Measurements from ENCODE around the gene CARD19. TPM values are rescaled to one million over a fixed set of nuclear protein-coding genes. Genes with fewer than 3 reads are reported as not detected.
"Not testable (repeated sequence)": the region's sequence is repeated elsewhere in the genome, so short reads cannot be mapped to it uniquely, and the experiment has no call there.

Gene CARD19
- total and polyA plus RNA-seq, 8 donors = 4.3 to 20.4 (median 8.1) TPM

GRCh38 chr9:93099551-93100275, 3.7 kb downstream of the CARD19 start:
- WGBS, 2 donors = 90 to 93% methylated on average over 16 of the region's 16 CpGs
- no peak overlapping the region for H3K4me3 ChIP-seq
- TF ChIP-seq CTCF (IDR thresholded peaks at IDR 0.05) = no peak
- intact Hi-C loops (cut with DNase I) = no loop called here
- H3K9me3 ChIP-seq = no peaks in the 10 kb centered on the region
- no peak overlapping the region for H3K27ac ChIP-seq
- FAIRE-seq = no peak
- peaks cover 0 to 25% (median 8%) of the 10 kb centered on the region in 3 donors for H3K4me1 ChIP-seq
- H3K27me3 ChIP-seq = no peaks in the 10 kb centered on the region
- ATAC-seq = no peak
- peak in 1 of 6 donors; percentile 54 for DNase-seq
- H3K36me3 ChIP-seq = no peaks in the 10 kb centered on the region

GRCh38 chr9:93100276-93100636, 4.2 kb downstream of the CARD19 start:
- no peak overlapping the region for H3K27ac ChIP-seq
- TF ChIP-seq CTCF (IDR thresholded peaks at IDR 0.05) = no peak
- ATAC-seq (no peak), DNase-seq (peak in 1 of 6 donors; percentile 30), FAIRE-seq (no peak)
- intact Hi-C loops (cut with DNase I) = no loop called here
- H3K36me3 ChIP-seq = no peaks in the 10 kb centered on the region
- WGBS, 2 donors = 92 to 95% methylated on average over 8 of the region's 8 CpGs
- H3K4me3 ChIP-seq = no peak overlapping the region
- no peaks in the 10 kb centered on the region for H3K9me3 ChIP-seq
- no peaks in the 10 kb centered on the region for H3K27me3 ChIP-seq
- peaks cover 0 to 25% (median 8%) of the 10 kb centered on the region in 3 donors for H3K4me1 ChIP-seq

- H3K4me3 ChIP-seq; intact Hi-C loops (cut with DNase I); H3K27me3 ChIP-seq; H3K36me3 ChIP-seq; FAIRE-seq; H3K9me3 ChIP-seq; H3K27ac ChIP-seq; ATAC-seq: not testable (repeated sequence)
- H3K4me1 ChIP-seq = peaks cover 0 to 28% (median 8%) of the 10 kb centered on the region in 3 donors
- DNase-seq = peak in 2 of 6 donors; percentile 2 to 15
- WGBS, 2 donors = 95 to 98% methylated on average over 11 of the region's 11 CpGs
Observed at GRCh38 chr9:93101086-93101485, 5.1 kb downstream of the CARD19 start.

GRCh38 chr9:93105620-93106019, 9.6 kb downstream of the CARD19 start:
- WGBS, 2 donors = 81 to 92% methylated on average over 1 of the region's 1 CpG
- FAIRE-seq = no peak
- H3K9me3 ChIP-seq = no peaks in the 10 kb centered on the region

GRCh38 chr9:93107151-93107824, 11.3 kb downstream of the CARD19 start:
- intact Hi-C loops (cut with DNase I) = no loop called here
- no peaks in the 10 kb centered on the region for H3K36me3 ChIP-seq
- H3K4me1 ChIP-seq = peaks cover 0 to 3% (median 0%) of the 10 kb centered on the region in 3 donors
- H3K9me3 ChIP-seq = no peaks in the 10 kb centered on the region
- H3K4me3 ChIP-seq = no peak overlapping the region
- no peaks in the 10 kb centered on the region for H3K27me3 ChIP-seq
- no peak for FAIRE-seq
- peak in 4 of 6 donors; percentile 8 to 44 (median 24) for DNase-seq
- no peak for TF ChIP-seq CTCF (IDR thresholded peaks at IDR 0.05)
- ATAC-seq = no peak
- H3K27ac ChIP-seq = no peak overlapping the region
- WGBS, 2 donors = 85 to 90% methylated on average over 14 of the region's 14 CpGs

More at GRCh38 chr9:93105620-93106019, 9.6 kb downstream of the CARD19 start:
- Histone ChIP-seq H3K27me3 (no peaks in the 10 kb centered on the region), H3K36me3 (no peaks in the 10 kb centered on the region), H3K4me1 (peaks cover 0 to 3% (median 0%) of the 10 kb centered on the region in 3 donors), H3K27ac (no peak overlapping the region), H3K4me3 (no peak overlapping the region)
- intact Hi-C loops (cut with DNase I) = no loop called here
- TF ChIP-seq CTCF (IDR thresholded peaks at IDR 0.05) = no peak
- no peak for DNase-seq
- ATAC-seq = no peak

Data from pancreas (tissue), 10 donors.